IMR-90 (cell line): ENCODE results near the gene MS4A6A. TPM values are rescaled to one million over a fixed set of nuclear protein-coding genes. Genes with fewer than 3 reads are reported as not detected.

Experiments used
- ATAC-seq: fragments of 200-7000 bp; cut with Tn5 transposase; 2 replicates; pipeline ENCODE4 v1.9.1; 2020; ENCODE audit warnings: low read depth, mild to moderate bottlenecking, moderate library complexity
- BruUV-seq: library from RNA; stranded (reverse); fragments of 400-500 nt; replicated peaks from 2 replicates; lab custom pipeline; 2021; lab: Mats Ljungman, UMichigan
- CTCF ChIA-PET: fragments of 300-600 bp; formaldehyde crosslinking; extraction: SDS; loops from one replicate; lab custom pipeline; 2021; ENCODE audit warnings: antibody characterized with exemption; lab: Yijun Ruan, JAX
- POLR2A ChIA-PET: fragments of 300-600 bp; sonication (Branson Sonifier 250); formaldehyde crosslinking; loops from one replicate; lab custom pipeline; 2022; ENCODE audit warnings: antibody characterized with exemption; ENCODE audit not compliant: unreplicated experiment; lab: Charles Lee
- DNase-seq: peaks from one replicate; pipeline ENCODE4 v3.0.0; 2013
- H2AFZ ChIP-seq: replicated peaks from 2 replicates; pipeline ENCODE3; 2013; ENCODE audit warnings: low read length, mild to moderate bottlenecking; ENCODE audit not compliant: poor library complexity
- H2AK5ac ChIP-seq: 2 replicates; pipeline ENCODE4 v1.6.1; 2013; ENCODE audit warnings: low read depth, low read length, inconsistent platforms
- H2AK9ac ChIP-seq: replicated peaks from 2 replicates; pipeline ENCODE3; 2013; ENCODE audit warnings: mild to moderate bottlenecking, low read depth, low read length, moderate library complexity; ENCODE audit not compliant: poor library complexity
- H2BK120ac ChIP-seq: 2 replicates; pipeline ENCODE4 v1.6.1; 2013; ENCODE audit warnings: low read depth, low read length, inconsistent platforms
- H2BK15ac ChIP-seq: 3 replicates; pipeline ENCODE4 v1.6.1; 2013; ENCODE audit warnings: low read depth, low read length, inconsistent platforms
- H2BK20ac ChIP-seq: 2 replicates; pipeline ENCODE4 v1.6.1; 2013; ENCODE audit warnings: low read depth, mild to moderate bottlenecking, inconsistent platforms, low read length, moderate library complexity
- H2BK5ac ChIP-seq: 2 replicates; pipeline ENCODE4 v1.6.1; 2013; ENCODE audit warnings: mild to moderate bottlenecking, low read depth, low read length, inconsistent platforms; ENCODE audit not compliant: poor library complexity, severe bottlenecking
- H3K14ac ChIP-seq: replicated peaks from 2 replicates; pipeline ENCODE4 v1.6.1; 2013; ENCODE audit warnings: low read depth, low read length, inconsistent platforms
- H3K18ac ChIP-seq: 2 replicates; pipeline ENCODE4 v1.6.1; 2013; ENCODE audit warnings: low read depth, low read length, control low read depth
- H3K23ac ChIP-seq: 2 replicates; pipeline ENCODE4 v1.6.1; 2013; ENCODE audit warnings: low read depth, low read length, inconsistent platforms
- H3K27ac ChIP-seq: 2 replicates; pipeline ENCODE4 v1.5.1; 2013; ENCODE audit warnings: mild to moderate bottlenecking, control low read depth, low read length; ENCODE audit not compliant: insufficient read depth
- H3K27me3 ChIP-seq: 2 replicates; pipeline ENCODE4 v1.6.1; 2013; ENCODE audit warnings: low read length; ENCODE audit not compliant: control insufficient read depth, insufficient read depth
- H3K36me3 ChIP-seq: 2 replicates; pipeline ENCODE4 v1.6.1; 2013; ENCODE audit warnings: low read length, mixed read lengths; ENCODE audit not compliant: control insufficient read depth, insufficient read depth
- H3K4ac ChIP-seq: 2 replicates; pipeline ENCODE4 v1.6.1; 2013; ENCODE audit warnings: low read depth, low read length, inconsistent platforms
- H3K4me1 ChIP-seq: 2 replicates; pipeline ENCODE4 v1.6.1; 2013; ENCODE audit warnings: low read length, mixed read lengths; ENCODE audit not compliant: control insufficient read depth, insufficient read depth
- H3K4me2 ChIP-seq: 2 replicates; pipeline ENCODE4 v1.6.1; 2013; ENCODE audit warnings: low read depth, mild to moderate bottlenecking, control low read depth, low read length, moderate library complexity
- H3K4me3 ChIP-seq: 2 replicates; pipeline ENCODE4 v1.5.1; 2013; ENCODE audit warnings: low read depth, mild to moderate bottlenecking, control low read depth, low read length, moderate library complexity; ENCODE audit not compliant: insufficient read depth
- H3K56ac ChIP-seq: 2 replicates; pipeline ENCODE4 v1.6.1; 2013; ENCODE audit warnings: low read length, inconsistent platforms; ENCODE audit not compliant: insufficient read depth; ENCODE audit errors: extremely low read depth
- H3K79me1 ChIP-seq, 2 experiments: 2 replicates each; pipeline ENCODE4 v1.6.1; 2013; ENCODE audit warnings: low read length in 2 of 2, inconsistent platforms in 1 of 2, low read depth in 1 of 2
- H3K9ac ChIP-seq: 2 replicates; pipeline ENCODE4 v1.6.1; 2013; ENCODE audit warnings: low read depth, low read length, control low read depth
- H3K9me1 ChIP-seq: 2 replicates; pipeline ENCODE4 v1.6.1; 2013; ENCODE audit warnings: low read length, inconsistent platforms; ENCODE audit not compliant: insufficient read depth
- H3K9me3 ChIP-seq: 2 replicates; pipeline ENCODE4 v1.6.1; 2013; ENCODE audit warnings: low read length; ENCODE audit not compliant: control insufficient read depth, insufficient read depth
- H4K20me1 ChIP-seq: 2 replicates; pipeline ENCODE4 v1.6.1; 2013; ENCODE audit warnings: low read length, inconsistent platforms; ENCODE audit not compliant: insufficient read depth
- H4K5ac ChIP-seq: 2 replicates; pipeline ENCODE4 v1.6.1; 2013; ENCODE audit warnings: mild to moderate bottlenecking, low read depth, low read length, control low read depth
- H4K8ac ChIP-seq, 2 experiments: 2 replicates each; pipeline ENCODE4 v1.6.1; 2013; ENCODE audit warnings: low read depth in 2 of 2, low read length in 2 of 2, control low read depth in 1 of 2, inconsistent platforms in 1 of 2
- H4K91ac ChIP-seq: 2 replicates; pipeline ENCODE4 v1.6.1; 2013; ENCODE audit warnings: low read depth, low read length, inconsistent platforms; ENCODE audit not compliant: insufficient read depth
- BHLHE40 ChIP-seq: fragments of 150-350 bp; IDR thresholded peaks from 2 replicates; pipeline ENCODE4 v1.6.1; 2016; ENCODE audit warnings: mild to moderate bottlenecking, low read depth, low read length
- CEBPB ChIP-seq: IDR thresholded peaks from 2 replicates; pipeline ENCODE4 v1.6.1; 2012; ENCODE audit warnings: low read depth, low read length, improper control_type of control experiment
- MAFK ChIP-seq: IDR thresholded peaks from 2 replicates; pipeline ENCODE4 v1.6.1; 2012; ENCODE audit warnings: low read depth, low read length, improper control_type of control experiment
- MAZ ChIP-seq: IDR thresholded peaks from 2 replicates; pipeline ENCODE4 v1.6.1; 2012; ENCODE audit warnings: low read depth, mild to moderate bottlenecking, low read length, improper control_type of control experiment, moderate library complexity, borderline replicate concordance
- NFE2L2 ChIP-seq: fragments of 150-350 bp; IDR thresholded peaks from 2 replicates; pipeline ENCODE4 v1.6.1; 2016; ENCODE audit warnings: low read depth, mild to moderate bottlenecking, low read length
- POLR2A ChIP-seq: IDR thresholded peaks from 2 replicates; pipeline ENCODE4 v1.6.1; 2012; ENCODE audit warnings: mild to moderate bottlenecking, low read depth, low read length
- RAD21 ChIP-seq: IDR thresholded peaks from 2 replicates; pipeline ENCODE4 v1.6.1; 2012; ENCODE audit warnings: low read length, improper control_type of control experiment
- RCOR1 ChIP-seq: IDR thresholded peaks from 2 replicates; pipeline ENCODE4 v1.6.1; 2012; ENCODE audit warnings: mild to moderate bottlenecking, low read length, improper control_type of control experiment; ENCODE audit not compliant: insufficient replicate concordance
- SMC3 ChIP-seq: fragments of 150-350 bp; IDR thresholded peaks from 2 replicates; pipeline ENCODE4 v1.6.1; 2016; ENCODE audit warnings: low read depth, mild to moderate bottlenecking, antibody characterized with exemption, low read length, moderate library complexity
- WGBS, 2 experiments: methylation state at CpG; one replicate each; pipeline versions ENCODE4 v1.1.5 to v1.1.7; 2013; ENCODE audit warnings: missing lambda C conversion rate in 2 of 2; ENCODE audit not compliant: insufficient read length in 1 of 2; ENCODE audit errors: extremely low coverage in 2 of 2; 5-methylcytosine and 5-hydroxymethylcytosine counted together
- dilution Hi-C: fragments of 300-500 bp; cut with HindIII; formaldehyde crosslinking; loops from one replicate; pipeline ENCODE4 v1.14.3; 2018; ENCODE audit warnings: low sequenced_read_pairs; ENCODE audit not compliant: unreplicated experiment
- in situ Hi-C: fragments of 300-500 bp; cut with MboI; formaldehyde crosslinking; loops from 3 replicates; pipeline ENCODE4 v1.14.3; 2019; ENCODE audit warnings: low sequenced_read_pairs, inconsistent platforms, mixed read lengths
- intact Hi-C: fragments of 100-400 bp; cut with micrococcal nuclease; formaldehyde crosslinking; loops from 2 replicates; pipeline ENCODE4 v1.10.0; 2022
- polyA plus RNA-seq, 3 experiments: library from polyadenylated mRNA; depleted of rRNA; stranded (reverse); fragments of >200 nt; gene quantifications; 2 replicates each; pipeline ENCODE4 v1.2.3, GENCODE V29; 2012; ENCODE audit warnings: low replicate concordance in 1 of 3
- total RNA-seq: library from RNA; depleted of rRNA; stranded (reverse); fragments of >200 nt; gene quantifications from 2 replicates; pipeline ENCODE4 v1.2.3, GENCODE V29; 2012
- TF ChIP-seq, protein P1 (sequence below): fragments of 150-350 bp; IDR thresholded peaks from 2 replicates; pipeline ENCODE4 v1.6.1; 2017; ENCODE audit warnings: mild to moderate bottlenecking, antibody characterized with exemption, low read length, low read depth
- TF ChIP-seq, protein P2 (sequence below): fragments of 150-350 bp; IDR thresholded peaks from 2 replicates; pipeline ENCODE4 v1.6.1; 2016; ENCODE audit warnings: low read depth, mild to moderate bottlenecking, low read length, moderate library complexity, borderline replicate concordance

MS4A6A gene
- total and polyA plus RNA-seq, 2 of the 4 experiments (the other 2 are of a cell fraction) = not detected

DNA sequence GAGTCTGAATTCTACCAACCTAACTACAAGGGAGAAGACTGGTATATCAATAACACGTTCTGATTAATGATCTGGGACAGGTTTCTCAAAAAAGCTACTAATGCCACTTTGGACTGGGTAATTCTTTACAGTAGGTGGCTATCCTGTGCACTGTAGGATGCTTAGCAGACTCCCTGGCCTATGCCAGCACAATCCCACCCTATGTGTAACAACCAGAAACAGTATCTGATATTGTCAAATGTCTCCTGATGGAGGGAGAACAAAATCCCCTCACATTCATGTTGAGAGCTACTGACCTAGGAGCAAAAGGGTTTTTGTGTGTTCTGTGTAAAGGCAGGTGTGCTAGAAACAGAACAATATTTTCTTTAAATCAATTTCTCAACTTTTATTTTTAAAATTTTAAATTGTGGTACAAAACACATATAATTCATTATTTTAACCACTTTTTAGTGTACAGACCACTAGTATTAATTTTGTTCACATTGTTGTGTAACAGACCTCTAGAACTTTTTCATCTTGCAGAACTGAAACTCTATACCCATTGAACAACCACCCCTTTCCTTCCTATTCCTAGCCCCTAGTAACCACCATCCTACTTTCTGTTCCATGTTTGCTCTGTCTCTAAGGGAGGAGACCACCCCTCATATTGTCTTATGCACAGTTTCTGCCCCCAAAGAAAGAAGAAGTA, 2.1 kb upstream of the MS4A6A start:
- POLR2A ChIA-PET = no interaction called here
- H3K9me1 ChIP-seq = no peaks in the 10 kb centered on the region

More for the DNA sequence above, 2.1 kb upstream of the MS4A6A start:
- no peak overlapping the region for H3K56ac ChIP-seq
- H4K20me1 ChIP-seq = no peaks in the 10 kb centered on the region
- no peaks in the 10 kb centered on the region for H3K79me1 ChIP-seq
- H3K4me1 ChIP-seq = no peaks in the 10 kb centered on the region
- no peak overlapping the region for H3K18ac ChIP-seq
- H2AK9ac ChIP-seq = no peak overlapping the region
- H4K8ac ChIP-seq = no peak overlapping the region
- no peak overlapping the region for H4K91ac ChIP-seq
- H3K14ac ChIP-seq = no peak overlapping the region
- H3K4ac ChIP-seq = no peak overlapping the region
- no peak overlapping the region for H3K9ac ChIP-seq
- in situ Hi-C loops (loop anchor here (25.0 kb wide), 1 partner anchor 348 kb away; the partner anchor contains the start of gene CBLIF), intact Hi-C loops (no loop called here), dilution Hi-C loops (no loop called here)
- WGBS, 2 experiments = no CpG with 5 or more reads among the region's 1 CpG
- CTCF ChIA-PET = no interaction called here
- H4K5ac ChIP-seq = no peak overlapping the region
- no peak overlapping the region for H2BK5ac ChIP-seq
- H2AK5ac ChIP-seq = no peak overlapping the region
- peaks cover 2% of the 10 kb centered on the region; the same call in 1 of the 2 replicates for H3K9me3 ChIP-seq
- H3K36me3 ChIP-seq = no peaks in the 10 kb centered on the region
- H3K27me3 ChIP-seq = no peaks in the 10 kb centered on the region
- no peak overlapping the region for H2BK120ac ChIP-seq
- no peak overlapping the region for H2BK15ac ChIP-seq
- ATAC-seq (no peak), DNase-seq (no peak)
- no peak overlapping the region for H3K4me2 ChIP-seq
- no peak overlapping the region for H2AFZ ChIP-seq
- H3K4me3 ChIP-seq = no peak overlapping the region
- TF ChIP-seq, protein P1, sequence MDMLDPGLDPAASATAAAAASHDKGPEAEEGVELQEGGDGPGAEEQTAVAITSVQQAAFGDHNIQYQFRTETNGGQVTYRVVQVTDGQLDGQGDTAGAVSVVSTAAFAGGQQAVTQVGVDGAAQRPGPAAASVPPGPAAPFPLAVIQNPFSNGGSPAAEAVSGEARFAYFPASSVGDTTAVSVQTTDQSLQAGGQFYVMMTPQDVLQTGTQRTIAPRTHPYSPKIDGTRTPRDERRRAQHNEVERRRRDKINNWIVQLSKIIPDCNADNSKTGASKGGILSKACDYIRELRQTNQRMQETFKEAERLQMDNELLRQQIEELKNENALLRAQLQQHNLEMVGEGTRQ = no peak
- TF ChIP-seq BHLHE40 (no peak), RAD21 (no peak), SMC3 (no peak), CEBPB (no peak), MAFK (no peak), NFE2L2 (no peak), RCOR1 (no peak), POLR2A (no peak), MAZ (no peak)
- TF ChIP-seq, protein P2, sequence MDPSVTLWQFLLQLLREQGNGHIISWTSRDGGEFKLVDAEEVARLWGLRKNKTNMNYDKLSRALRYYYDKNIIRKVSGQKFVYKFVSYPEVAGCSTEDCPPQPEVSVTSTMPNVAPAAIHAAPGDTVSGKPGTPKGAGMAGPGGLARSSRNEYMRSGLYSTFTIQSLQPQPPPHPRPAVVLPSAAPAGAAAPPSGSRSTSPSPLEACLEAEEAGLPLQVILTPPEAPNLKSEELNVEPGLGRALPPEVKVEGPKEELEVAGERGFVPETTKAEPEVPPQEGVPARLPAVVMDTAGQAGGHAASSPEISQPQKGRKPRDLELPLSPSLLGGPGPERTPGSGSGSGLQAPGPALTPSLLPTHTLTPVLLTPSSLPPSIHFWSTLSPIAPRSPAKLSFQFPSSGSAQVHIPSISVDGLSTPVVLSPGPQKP = no peak
- no peak overlapping the region for H2BK20ac ChIP-seq
- no TSS peak for BruUV-seq
- no peak overlapping the region for H3K27ac ChIP-seq
- H3K23ac ChIP-seq = no peak overlapping the region
